ENCODE data around the gene OTUD6A. TPM values are rescaled to one million over a fixed set of nuclear protein-coding genes. Genes with fewer than 3 reads are reported as not detected.

The OTUD6A gene
- total RNA-seq, 4 donors from 2014 or later = not detected

DNA sequence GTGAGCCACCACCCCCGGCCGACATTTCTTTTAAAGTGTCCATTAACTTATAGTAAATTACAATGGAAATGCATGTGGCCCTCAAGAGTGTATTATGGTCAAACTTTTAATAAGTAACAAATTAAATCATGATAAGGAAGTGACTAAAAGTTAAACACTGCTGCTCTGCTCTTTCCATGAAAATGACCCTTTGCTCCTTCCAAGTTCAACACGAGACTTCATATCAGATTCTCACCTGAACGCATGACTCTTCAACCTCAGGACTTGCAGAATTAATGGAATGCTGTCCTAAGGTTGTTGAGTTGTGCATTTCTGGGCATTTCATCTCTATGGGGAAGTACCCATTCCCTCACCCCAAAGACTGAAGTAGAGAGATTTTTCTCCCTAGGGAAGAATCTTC, 39.6 kb upstream of the OTUD6A start:
- no peak for DNase-seq
- no peak overlapping the region for H3K4me3 ChIP-seq

DNA sequence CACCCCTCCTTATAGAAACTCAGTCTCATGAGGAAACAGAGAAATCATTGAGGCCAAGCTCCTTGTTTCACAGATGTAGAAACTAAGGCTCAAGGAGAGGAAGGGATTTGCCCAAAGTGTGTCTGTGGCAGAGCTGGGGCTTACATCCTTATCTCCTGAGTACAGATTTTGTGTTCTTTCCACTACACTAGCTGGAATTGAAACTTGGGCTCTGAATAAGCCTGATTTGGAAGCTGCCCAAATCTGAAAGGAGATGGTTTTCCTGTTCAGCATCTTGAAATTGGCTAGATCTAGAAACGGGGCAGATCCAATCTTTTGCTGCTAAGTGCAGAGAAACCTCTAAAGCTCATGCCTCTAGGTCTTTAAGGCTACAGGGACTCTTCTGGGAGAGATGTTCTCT, 36.8 kb upstream of the OTUD6A start:
- no peak overlapping the region for H3K27ac ChIP-seq
- no peaks in the 10 kb centered on the region for H3K4me1 ChIP-seq
- intact Hi-C loops (cut with DNase I; ENCODE audit: low total_unique reads) (no loop called here), in situ Hi-C loops (cut with MboI; ENCODE audit: low pct_ligation_motif_present in 1 of 4, low pct_unique_long_range_greater_than_20kb in 1 of 4, low sequenced_read_pairs in 3 of 4) (loop anchor here in 2 of 4 donors (25.0 kb wide), 1 partner anchor 488 kb away; no protein-coding TSS in a partner anchor)
- DNase-seq = no peak
- no peaks in the 10 kb centered on the region for H3K36me3 ChIP-seq
- H3K4me3 ChIP-seq = no peak overlapping the region
- H3K27me3 ChIP-seq = no peaks in the 10 kb centered on the region
- no peaks in the 10 kb centered on the region for H3K9me3 ChIP-seq
- 29% methylated on average over 1 of the region's 1 CpG; no CpG with 5 or more reads in 1 of the 2 donors for WGBS, 2 donors (ENCODE audit: low coverage in 1 of 2)
- TF ChIP-seq POLR2AphosphoS5 (IDR thresholded peaks at IDR 0.05) = no peak
- TF ChIP-seq, protein P1, sequence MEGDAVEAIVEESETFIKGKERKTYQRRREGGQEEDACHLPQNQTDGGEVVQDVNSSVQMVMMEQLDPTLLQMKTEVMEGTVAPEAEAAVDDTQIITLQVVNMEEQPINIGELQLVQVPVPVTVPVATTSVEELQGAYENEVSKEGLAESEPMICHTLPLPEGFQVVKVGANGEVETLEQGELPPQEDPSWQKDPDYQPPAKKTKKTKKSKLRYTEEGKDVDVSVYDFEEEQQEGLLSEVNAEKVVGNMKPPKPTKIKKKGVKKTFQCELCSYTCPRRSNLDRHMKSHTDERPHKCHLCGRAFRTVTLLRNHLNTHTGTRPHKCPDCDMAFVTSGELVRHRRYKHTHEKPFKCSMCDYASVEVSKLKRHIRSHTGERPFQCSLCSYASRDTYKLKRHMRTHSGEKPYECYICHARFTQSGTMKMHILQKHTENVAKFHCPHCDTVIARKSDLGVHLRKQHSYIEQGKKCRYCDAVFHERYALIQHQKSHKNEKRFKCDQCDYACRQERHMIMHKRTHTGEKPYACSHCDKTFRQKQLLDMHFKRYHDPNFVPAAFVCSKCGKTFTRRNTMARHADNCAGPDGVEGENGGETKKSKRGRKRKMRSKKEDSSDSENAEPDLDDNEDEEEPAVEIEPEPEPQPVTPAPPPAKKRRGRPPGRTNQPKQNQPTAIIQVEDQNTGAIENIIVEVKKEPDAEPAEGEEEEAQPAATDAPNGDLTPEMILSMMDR (IDR thresholded peaks at IDR 0.05) = no peak
- no peak for TF ChIP-seq POLR2A (IDR thresholded peaks at IDR 0.05)
- no peak for TF ChIP-seq EP300 (IDR thresholded peaks at IDR 0.05; ENCODE audit: low read depth)

More for the DNA sequence above, 39.6 kb upstream of the OTUD6A start:
- intact Hi-C loops (cut with DNase I; ENCODE audit: low total_unique reads) = no loop called here
- no peaks in the 10 kb centered on the region for H3K9me3 ChIP-seq
- H3K27ac ChIP-seq = no peak overlapping the region
- 74% methylated on average over 4 of the region's 4 CpGs; no CpG with 5 or more reads in 1 of the 2 donors for WGBS, 2 donors (ENCODE audit: low coverage in 1 of 2)
- H3K36me3 ChIP-seq = no peaks in the 10 kb centered on the region
- in situ Hi-C loops (cut with MboI; ENCODE audit: low pct_ligation_motif_present in 1 of 4, low pct_unique_long_range_greater_than_20kb in 1 of 4, low sequenced_read_pairs in 3 of 4) = no loop called here
- no peaks in the 10 kb centered on the region for H3K27me3 ChIP-seq
- H3K4me1 ChIP-seq = no peaks in the 10 kb centered on the region
- no peak for TF ChIP-seq POLR2AphosphoS5 (IDR thresholded peaks at IDR 0.05)
- TF ChIP-seq, protein P1 (IDR thresholded peaks at IDR 0.05) = no peak

DNA sequence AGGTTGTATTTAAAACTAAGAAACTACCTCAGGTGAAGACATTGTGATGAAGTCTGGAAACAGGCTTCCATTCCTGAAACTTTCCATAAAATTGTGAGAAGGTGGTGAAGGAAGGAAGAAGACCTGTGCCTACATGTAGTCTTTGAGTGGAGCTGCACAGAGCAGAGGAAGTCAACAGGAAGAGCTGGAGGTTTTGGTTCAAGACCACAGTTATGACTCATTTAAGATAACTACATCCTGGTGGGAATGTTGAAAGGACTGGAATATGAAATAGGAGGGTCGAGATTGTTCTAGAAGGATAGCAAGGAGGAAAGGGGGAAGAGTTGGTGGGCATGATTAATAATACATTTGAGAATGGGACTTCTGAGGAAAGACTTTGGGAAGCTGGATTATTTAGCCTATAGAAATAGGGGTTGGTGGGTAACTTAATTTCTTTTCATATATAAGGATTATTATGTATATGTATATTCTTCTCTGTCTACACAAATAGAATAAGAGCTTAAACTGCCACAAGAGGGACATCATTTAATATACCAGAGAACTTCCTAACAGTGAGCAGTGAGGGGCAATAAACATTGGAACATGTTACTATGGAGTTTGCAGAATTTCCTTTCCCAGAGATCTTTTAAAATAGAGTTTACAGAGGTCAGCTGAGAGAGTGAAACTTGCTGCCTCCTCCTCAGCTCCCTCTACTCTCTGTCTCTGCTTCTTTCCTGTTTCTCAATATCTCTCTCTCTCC, 36.0 kb upstream of the OTUD6A start:
- in situ Hi-C loops (cut with MboI; ENCODE audit: low pct_ligation_motif_present in 1 of 4, low pct_unique_long_range_greater_than_20kb in 1 of 4, low sequenced_read_pairs in 3 of 4) = loop anchor here in 2 of 4 donors (25.0 kb wide), 1 partner anchor 489 kb away; no protein-coding TSS in a partner anchor
- Histone ChIP-seq H3K4me1 (no peaks in the 10 kb centered on the region), H3K4me3 (no peak overlapping the region), H3K9me3 (no peaks in the 10 kb centered on the region), H3K36me3 (no peaks in the 10 kb centered on the region), H3K27me3 (no peaks in the 10 kb centered on the region), H3K27ac (no peak overlapping the region)
- WGBS, 2 donors (ENCODE audit: low coverage in 1 of 2) = 34 to 60% methylated on average over 1 of the region's 1 CpG
- DNase-seq = no peak
- intact Hi-C loops (cut with DNase I; ENCODE audit: low total_unique reads) = no loop called here
- TF ChIP-seq, protein P1 (IDR thresholded peaks at IDR 0.05) = no peak
- TF ChIP-seq POLR2A (IDR thresholded peaks at IDR 0.05) (no peak), EP300 (IDR thresholded peaks at IDR 0.05; ENCODE audit: low read depth) (no peak), POLR2AphosphoS5 (IDR thresholded peaks at IDR 0.05) (no peak)

DNA sequence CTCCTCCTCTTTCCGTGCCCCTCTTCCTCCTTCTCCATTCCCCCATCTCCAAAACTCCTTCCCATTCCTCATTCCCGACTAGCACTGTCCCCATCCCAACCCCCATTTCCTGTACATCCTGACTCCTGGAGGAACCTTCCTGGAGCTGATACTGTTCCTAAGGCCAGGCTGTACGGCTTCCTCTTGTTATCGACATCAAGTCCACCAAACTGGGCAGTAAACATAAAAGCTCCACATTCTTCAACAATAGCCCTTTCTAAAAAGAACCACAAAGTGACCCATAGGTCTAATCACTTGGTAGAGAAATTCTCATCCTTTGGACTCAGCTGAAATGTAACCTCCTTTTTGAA, 35.4 kb upstream of the OTUD6A start:
- H3K4me3 ChIP-seq = no peak overlapping the region
- H3K36me3 ChIP-seq = no peaks in the 10 kb centered on the region
- no peaks in the 10 kb centered on the region for H3K27me3 ChIP-seq
- no peak overlapping the region for H3K27ac ChIP-seq
- no peak for TF ChIP-seq POLR2A (IDR thresholded peaks at IDR 0.05)
- TF ChIP-seq, protein P1 (IDR thresholded peaks at IDR 0.05) = no peak
- TF ChIP-seq EP300 (IDR thresholded peaks at IDR 0.05; ENCODE audit: low read depth) = no peak
- no peak for TF ChIP-seq POLR2AphosphoS5 (IDR thresholded peaks at IDR 0.05)
- DNase-seq = no peak
- no peaks in the 10 kb centered on the region for H3K9me3 ChIP-seq
- H3K4me1 ChIP-seq = no peaks in the 10 kb centered on the region
- 68 to 100% methylated on average over 2 to 4 of the region's 4 CpGs for WGBS, 2 donors (ENCODE audit: low coverage in 1 of 2)
- intact Hi-C loops (cut with DNase I; ENCODE audit: low total_unique reads) = no loop called here
- in situ Hi-C loops (cut with MboI; ENCODE audit: low pct_ligation_motif_present in 1 of 4, low pct_unique_long_range_greater_than_20kb in 1 of 4, low sequenced_read_pairs in 3 of 4) = loop anchor here in 2 of 4 donors (25.0 kb wide), 1 partner anchor 490 kb away; no protein-coding TSS in a partner anchor

All from transverse colon (tissue), 4 donors.